Measurements from ENCODE around the gene ASB18.
"Not testable (repeated sequence)": the region's sequence is repeated elsewhere in the genome, so short reads cannot be mapped to it uniquely, and the experiment has no call there.

GRCh38 chr2:236288373-236288772 is 24.2 kb upstream of the ASB18 start:
- not testable (repeated sequence) for TF ChIP-seq CTCF (conservative IDR thresholded peaks at IDR 0.05); EZH2 (IDR thresholded peaks at IDR 0.05; ENCODE audit: low read depth)
